Medulla oblongata (tissue), 1 donor: ENCODE results near the gene IL1RAP.
A peak's percentile ranks its signal among the peaks of the same experiment; 100 is the strongest.

Experiments used
- DNase-seq: peaks from one replicate; pipeline ENCODE4 v3.0.0-alpha.2; 2015; ENCODE audit errors: extremely low spot score

The IL1RAP gene

DNA sequence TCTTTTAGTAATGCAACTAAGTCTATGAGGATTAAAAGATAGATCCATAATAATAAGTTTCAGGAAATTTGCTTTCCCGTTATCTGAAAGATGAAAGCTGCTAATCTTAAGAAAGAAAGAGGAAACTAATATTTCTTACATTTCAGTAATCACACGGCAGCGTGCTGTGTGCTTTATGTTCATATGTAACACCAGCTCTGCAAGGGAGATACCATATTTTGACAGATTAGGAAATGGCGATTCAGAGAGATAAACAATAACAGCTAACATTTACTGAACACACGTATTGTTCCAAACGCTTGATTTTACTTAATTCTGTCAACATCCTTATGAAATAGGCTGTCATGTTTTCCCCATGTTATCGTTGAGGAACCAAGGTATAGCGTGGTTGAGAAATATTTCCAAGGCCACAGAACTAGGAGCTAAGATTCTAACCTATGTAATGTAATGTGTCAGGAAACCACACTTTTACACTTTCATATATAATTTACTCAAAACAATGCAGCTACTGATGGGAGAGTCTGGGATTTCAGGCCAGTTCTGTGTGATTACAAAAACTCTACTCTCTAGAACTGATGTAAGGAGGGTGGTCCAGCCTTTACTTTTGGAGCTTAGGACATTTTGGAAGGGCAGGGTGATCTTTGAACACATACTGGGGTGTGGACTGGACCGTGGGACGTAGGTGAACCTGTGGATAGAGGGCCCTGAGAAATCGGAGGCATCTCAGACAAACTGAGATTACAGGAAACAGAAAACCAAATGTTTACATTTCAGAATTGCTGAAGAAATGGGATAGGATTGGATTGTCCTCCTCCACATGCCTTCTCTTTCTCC is 100.6 kb downstream of the IL1RAP start:
- no peak for DNase-seq

DNA sequence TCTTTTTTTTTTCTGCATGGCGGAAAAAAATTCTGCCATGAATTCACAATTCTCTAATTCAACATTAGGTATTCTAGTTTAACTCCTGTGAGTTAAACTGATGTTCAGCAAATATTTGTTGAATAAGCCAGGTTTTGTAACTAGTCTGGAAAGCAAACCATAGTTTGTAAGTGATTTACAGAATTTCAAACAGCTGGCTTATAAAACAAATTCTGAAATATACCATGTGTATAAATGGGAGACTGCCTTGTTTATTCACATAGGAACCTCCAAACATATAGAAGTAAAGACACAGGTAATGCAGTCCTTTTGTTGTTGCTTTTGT is 101.1 kb downstream of the IL1RAP start:
- no peak for DNase-seq

DNA sequence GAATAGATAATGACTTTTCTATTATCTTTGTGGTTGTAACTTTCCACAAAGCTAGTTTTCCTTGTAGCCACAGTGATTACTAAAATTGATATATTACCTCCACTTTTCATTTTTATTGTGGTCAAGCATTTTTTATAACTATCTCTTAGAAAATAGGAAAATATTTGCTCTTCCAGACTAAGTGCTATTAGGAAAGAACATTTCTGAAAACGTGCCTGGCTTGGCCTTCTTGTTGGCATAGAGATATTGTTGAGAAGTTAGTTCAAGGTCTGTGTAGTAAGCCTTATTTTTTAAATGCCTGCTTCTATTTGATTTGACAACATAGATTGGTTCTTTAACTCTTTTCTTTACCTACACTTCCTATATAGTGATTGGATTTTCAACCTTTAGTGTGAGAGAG is 101.7 kb downstream of the IL1RAP start:
- DNase-seq = no peak

DNA sequence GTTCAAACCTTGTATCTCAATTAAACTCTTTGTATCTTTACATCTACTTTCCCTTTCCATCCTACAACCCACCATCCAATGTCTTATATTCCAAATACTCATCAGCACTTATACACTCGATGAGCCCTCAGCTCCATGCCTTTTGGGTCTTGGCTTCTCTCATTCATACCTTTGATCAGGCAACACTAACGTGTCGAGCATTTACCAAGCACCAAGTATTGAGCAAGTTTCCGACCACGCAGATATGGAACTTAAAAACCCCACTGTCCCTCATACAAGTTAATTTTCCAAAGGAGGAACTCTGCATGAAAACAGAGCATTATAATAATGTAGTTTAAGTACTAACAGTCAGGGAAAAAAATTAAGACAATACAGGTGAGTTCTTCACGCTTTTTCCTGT is 102.8 kb downstream of the IL1RAP start:
- no peak for DNase-seq

DNA sequence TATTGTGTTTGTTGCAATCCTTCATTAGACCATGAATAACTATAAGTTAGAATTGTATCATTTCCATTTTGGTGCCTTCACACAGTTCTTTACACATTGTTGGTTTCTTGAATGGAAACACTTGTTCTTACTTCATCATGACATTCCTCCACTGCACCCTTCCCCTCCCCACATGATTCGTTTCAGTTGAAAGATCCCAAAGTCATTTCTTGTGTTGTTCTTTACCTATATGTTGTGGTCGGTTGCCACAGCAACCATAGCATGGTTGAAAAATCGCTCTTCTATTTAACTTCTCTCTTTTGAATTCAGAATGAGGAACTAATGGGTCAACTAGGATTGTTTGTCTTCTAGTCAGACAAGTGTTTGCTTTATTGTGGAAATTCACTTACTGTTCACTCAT is 103.3 kb downstream of the IL1RAP start:
- peak; percentile 38 for DNase-seq

DNA sequence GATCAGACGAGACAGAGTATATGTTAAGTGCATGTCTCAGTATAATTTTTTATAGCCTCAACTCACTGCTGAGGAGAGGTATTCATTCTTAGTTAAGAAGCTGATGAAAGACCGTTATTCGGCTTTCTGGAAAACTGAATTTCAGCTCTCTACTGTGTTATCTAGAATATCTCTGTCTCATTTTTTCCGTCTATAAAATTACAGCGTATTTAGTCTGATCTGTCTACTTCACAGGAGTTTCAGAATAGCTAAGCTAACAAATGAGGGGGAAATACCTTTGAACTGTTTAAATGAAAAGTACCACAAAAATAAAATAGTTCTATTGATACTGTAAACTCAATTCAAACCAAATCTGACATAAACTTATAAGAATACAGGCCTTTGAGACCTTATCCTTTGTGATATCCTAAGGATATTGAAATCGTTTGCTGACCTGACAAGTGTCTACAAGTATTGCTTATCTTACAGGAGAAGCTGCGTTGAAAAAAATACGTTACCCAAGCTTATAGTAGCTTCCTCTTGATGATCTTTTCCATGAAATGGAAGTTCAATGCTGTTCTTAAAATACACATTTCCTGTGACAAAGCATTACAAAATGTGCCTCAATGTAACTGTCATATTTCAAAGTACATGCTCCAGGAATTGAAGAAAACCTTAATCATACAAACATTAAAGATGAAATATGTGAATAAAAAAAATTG is 104.6 kb downstream of the IL1RAP start:
- DNase-seq = no peak

DNA sequence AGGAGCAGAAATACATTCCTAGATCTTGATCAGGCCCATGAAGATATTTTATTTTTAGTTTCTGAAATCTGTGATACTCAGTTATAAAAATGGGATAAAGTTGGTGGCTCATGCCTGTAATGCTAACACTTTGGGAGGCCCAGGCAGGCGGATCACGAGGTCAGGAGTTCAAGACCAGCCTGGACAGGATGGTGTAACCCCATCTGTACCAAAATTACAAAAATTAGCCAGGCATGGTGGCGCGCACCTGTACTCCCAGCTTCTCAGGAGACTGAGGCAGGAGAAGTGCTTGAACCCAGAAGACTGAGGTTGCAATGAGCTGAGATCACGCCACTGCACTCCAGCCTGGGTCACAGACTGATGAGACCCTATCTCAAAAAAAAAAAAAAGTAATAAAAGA is 105.5 kb downstream of the IL1RAP start:
- no peak for DNase-seq

DNA sequence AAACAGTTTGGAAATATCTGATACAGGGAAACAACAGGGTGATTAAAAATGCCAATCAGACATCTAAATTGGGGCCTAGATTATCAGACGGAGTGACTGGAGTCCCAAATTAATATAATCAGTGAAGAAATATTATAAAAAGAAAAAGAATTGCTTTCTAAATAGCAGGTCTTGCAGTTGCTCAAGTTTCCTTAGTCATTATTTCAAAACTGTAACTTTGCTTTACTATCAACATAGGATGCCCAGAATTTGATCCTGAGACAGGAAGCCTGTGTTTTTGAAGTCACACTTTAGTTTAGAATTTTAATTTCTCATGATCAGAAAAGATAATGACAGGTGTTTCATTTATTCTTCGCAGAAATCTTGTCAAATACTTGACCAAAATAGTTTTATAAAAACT is 105.9 kb downstream of the IL1RAP start:
- DNase-seq = no peak

DNA sequence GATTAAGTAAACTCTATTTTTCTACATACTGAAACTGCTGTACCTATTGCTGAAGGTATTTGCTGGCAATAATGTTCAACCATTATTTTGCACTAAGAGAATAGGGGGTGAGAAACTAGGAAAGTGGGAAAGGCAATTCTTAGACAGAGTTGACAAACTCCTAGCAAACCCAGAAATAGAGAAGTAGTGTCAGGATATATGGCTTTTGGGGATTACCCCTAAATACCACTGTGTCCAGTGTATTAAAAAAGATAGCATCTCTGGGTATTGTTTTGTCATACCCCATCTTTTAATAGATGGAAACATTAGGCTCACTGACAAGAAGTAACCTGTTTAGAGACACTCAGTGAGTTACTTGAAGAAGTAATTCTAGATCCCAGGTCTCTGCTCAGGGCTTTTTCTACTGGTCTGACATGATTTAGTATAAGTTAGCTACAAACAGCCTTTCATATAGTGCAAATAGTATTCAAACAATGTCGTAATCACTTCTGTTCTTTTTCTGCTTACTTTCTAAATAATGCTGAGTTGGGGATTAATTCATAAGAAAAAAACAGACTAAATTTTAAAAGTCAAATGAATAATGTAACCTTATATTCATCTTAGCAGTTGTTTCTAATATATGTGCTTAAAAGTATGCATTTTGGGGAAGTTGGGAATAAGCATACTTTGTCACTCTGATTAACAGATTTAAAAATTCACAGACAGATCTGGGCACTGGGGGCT is 107.2 kb downstream of the IL1RAP start:
- DNase-seq = no peak

DNA sequence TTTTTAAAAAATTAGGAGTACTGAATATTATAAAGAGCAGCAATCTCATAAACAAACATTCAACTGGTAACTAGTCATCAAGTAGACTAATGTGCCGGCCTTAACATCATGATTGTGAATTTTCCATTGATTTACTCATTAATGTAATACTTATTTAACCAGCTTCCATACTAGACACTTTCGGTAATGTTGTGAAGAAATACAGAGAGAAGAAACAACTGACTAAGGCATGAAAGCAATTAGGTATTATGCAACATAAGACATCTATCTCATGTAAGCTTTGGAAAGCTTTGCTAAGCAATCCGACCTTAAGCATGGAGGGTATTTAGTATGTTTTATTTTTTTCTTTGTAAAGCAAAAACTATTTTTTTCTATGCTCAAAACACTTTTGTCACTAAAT is 108.0 kb downstream of the IL1RAP start:
- no peak for DNase-seq

DNA sequence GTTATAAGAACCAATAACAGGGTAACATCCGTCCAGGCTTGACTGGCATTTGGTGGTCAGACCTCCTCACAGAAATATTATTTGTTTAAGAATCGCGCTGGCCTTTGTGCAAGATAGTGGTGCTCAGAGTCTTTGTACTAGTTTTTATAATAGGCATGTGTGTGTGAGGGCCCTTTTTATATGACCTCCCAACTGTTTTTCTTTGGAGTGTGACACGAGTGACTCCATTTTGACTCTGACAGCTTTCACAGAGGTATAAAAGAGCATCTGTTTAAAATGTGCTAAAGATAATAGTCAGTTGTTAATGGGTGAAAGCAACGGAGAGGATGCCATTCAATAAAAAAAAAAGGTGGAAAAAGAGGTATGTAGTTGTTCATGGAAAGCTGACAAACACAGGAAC is 110.4 kb downstream of the IL1RAP start:
- DNase-seq = no peak

DNA sequence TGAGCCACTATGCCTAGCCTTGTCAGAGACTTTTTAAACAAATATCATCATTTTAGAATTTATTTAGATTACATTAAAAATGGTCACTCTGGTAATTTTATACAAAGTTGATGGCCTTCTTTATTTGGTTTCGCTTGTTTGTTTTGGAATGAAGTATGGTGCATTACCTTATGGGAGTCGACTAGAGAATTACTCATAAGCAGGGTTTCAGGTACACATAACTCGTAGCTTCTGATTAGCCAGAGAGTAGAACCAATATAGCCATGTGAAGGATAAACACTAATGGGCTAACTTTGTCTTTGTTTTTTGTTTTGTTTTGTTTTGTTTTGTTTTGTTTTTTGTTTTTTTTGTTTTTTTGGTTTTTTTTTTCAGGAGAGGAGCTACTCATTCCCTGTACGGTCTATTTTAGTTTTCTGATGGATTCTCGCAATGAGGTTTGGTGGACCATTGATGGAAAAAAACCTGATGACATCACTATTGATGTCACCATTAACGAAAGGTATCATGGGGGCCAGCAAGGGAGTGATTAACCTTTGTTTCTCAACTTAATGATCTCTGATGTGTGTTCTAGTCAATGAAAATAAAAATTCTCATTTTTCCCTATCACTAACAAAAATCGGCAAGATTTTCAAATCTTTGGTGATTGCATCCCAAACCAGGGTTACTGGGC is 113.2 kb downstream of the IL1RAP start:
- no peak for DNase-seq

DNA sequence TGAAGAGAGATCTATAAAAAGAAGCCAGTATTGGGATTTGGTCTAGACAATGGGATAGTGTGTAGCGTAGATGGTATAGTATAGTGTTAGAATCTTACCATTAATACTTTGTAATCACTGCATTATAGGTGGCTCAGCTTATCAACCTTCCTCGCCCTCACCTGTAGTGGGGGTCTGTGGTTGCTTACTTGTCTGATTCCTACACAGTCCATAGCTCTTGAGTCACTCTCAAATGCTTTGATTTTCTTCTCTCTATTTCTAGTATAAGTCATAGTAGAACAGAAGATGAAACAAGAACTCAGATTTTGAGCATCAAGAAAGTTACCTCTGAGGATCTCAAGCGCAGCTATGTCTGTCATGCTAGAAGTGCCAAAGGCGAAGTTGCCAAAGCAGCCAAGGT is 115.2 kb downstream of the IL1RAP start:
- no peak for DNase-seq

DNA sequence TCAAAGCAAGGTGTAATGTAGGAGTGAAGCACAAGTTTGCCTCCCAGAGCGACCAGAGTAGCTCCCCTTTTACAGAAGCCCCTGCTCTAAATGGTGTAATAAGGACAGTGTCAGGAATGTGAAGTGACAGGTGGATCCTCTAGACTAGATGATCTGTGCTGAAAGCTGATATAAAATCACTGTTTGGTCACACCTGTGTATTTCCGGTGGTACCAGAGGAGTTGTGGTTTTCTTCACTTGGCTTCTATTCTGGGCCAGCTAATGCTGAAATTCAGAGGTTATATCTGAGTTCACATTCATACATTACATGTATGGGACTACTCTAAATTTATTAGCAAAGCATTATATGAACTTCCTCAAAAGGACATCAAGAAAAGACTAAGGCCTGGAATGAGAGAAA is 117.4 kb downstream of the IL1RAP start:
- no peak for DNase-seq

DNA sequence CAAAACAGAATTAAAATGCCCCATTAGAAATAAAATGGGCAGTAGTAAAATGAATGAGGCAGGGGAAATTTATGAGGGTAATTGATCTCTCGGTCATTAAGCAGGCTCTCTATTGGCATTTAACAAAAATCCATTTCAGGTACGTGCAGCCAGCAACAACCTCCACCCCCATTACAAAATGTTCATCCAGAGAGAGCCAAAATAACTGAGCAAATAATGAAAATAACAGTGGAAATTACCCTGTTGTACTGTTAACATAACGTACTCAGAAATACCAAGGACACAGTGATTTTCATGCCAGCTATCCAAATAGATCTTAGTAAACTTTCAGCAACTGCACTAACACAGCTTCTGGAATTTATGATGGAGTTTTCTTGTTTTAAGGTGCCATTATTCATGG is 127.7 kb downstream of the IL1RAP start:
- DNase-seq = no peak

DNA sequence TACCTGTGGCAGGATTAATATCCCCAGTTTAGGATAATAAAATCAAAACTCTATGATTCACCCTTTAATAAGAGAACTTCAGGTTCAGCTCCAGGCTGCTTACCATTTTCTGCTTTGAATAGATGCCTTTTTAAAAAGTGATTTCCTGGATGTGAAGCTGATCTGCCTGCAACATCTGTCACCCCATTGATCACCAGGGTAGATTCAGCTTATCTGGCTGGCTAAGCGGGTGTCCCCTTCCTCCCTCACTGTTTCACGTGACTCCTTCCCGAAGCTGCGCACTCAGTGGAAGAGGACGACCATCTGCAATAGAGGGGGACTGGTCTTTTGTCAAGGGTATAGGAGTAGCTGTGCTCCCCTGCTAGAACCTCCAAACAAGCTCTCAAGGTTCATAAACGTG is 128.1 kb downstream of the IL1RAP start:
- DNase-seq = no peak

DNA sequence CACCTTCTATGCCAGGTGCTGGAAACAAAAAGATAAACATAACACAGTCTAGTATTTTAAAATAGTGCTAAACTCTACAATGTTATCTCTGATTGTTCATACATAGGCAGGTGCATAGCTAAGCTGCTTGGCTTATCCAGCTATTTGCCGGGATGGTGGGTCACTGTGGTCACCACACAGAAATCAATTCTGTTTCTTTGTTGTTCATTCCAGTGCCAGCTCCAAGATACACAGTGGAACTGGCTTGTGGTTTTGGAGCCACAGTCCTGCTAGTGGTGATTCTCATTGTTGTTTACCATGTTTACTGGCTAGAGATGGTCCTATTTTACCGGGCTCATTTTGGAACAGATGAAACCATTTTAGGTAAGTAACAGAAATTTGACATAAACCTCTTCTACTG is 130.2 kb downstream of the IL1RAP start:
- DNase-seq = no peak

DNA sequence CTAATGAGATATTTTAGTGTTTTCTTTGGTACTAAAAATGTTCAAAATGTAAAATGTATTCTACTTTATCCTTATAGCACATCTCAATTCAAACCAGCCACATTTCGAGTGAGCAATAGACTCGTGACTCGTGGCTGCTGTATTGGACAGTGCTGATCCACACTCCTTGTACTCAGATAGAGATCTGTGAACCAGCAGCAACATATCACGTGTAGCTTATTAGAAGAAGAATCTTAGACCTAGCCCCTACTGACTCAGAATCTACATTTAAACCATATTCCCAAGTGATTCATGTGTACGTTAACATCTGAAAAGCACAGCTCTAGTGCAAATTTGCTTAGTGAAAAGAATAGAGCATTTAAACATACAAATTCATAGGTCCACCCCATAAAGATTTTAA is 130.9 kb downstream of the IL1RAP start:
- DNase-seq = no peak

DNA sequence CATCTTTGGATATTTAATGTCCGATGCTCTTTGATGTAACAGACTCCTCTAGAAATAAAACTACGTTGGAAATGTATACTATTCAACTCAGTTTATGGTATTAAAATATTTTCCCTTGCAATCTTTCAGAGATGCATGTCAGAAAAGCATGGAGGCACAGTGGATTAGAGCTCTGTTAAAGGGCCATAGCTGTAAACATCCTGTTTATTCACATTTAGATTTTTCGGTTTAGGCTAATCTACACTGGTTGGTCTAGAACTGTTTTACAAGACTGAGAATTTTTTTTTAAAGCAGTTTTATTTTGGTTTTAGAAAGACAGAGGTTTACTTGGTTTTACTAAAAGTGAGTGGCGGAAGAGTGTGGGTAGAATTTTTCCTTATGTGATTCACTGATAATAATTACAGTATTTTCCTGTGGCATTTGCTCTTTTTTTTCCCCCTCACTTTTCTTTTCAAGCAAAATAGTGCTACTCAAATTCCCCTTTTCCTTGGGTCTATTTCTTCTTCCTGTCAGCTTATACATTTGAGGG is 132.1 kb downstream of the IL1RAP start:
- no peak for DNase-seq

DNA sequence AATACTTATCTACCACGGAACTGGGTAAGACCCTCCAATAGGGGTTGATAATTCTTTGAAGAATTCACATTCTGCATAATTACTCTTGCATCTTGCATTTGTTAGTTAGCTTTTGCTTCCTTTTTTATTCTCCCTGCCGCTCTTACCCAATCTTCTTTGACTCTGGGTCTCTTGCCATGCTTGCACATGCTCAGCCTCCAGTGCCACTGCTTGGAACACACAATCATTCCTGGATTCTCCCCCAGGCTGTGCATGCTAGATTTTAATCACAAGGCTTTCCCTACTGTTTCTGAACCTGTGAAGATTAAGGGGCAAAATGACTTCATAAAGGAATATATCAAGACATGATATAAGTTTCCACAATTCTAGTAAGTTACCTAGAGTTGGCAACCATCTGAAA is 133.1 kb downstream of the IL1RAP start:
- no peak for DNase-seq

DNA sequence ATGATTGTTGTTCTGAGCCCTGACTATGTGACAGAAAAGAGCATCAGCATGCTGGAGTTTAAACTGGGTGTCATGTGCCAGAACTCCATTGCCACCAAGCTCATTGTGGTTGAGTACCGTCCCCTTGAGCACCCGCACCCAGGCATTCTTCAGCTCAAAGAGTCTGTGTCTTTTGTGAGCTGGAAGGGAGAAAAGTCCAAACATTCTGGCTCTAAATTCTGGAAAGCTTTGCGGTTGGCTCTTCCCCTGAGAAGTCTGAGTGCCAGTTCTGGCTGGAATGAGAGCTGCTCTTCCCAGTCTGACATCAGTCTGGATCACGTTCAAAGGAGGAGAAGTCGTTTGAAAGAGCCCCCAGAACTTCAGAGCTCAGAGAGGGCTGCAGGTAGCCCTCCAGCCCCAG is 142.0 kb downstream of the IL1RAP start:
- peak; percentile 27 for DNase-seq

DNA sequence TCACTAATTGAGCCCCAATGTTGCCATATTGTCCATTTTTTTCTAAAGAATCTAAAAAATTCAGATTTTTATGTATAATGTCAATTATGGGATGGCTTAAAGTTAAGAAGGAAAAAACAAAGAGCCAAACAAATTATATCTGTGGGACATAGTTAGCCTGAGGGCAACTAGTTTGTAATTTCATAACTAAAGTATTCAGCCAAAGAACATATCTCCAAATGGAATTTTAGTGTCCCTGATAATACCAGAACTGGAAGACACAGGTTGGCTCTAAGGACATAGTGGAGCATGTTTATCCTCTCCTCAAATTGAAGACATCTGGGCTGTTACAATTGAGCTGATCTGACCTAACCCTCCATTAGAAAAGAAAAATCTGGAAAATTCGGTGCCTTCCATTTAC is 144.2 kb downstream of the IL1RAP start:
- DNase-seq = no peak
